Suppressor macrophage treated with lipopolysaccharide for 1 hour (primary cell): ENCODE results near the gene RPL34.
A peak's percentile ranks its signal among the peaks of the same experiment; 100 is the strongest.
"Not testable (repeated sequence)": the region's sequence is repeated elsewhere in the genome, so short reads cannot be mapped to it uniquely, and the experiment has no call there.

ENCODE experiments used
- DNase-seq, 3 donors: peaks; one replicate each; pipeline ENCODE4 v3.0.0-alpha.2; 2020 to 2022

RPL34 gene

GRCh38 chr4:108620101-108620932 lies at the start of gene RPL34:
RPL34 (plus strand) TSS chr4:108620576; CDS start chr4:108621960, 1,384 bp downstream.
- peak; percentile 98 to 100 (median 99) for DNase-seq

GRCh38 chr4:108570993-108571569 lies 49.3 kb upstream of the RPL34 start:
- no peak for DNase-seq

GRCh38 chr4:108574402-108574801 lies 46.0 kb upstream of the RPL34 start:
- no peak for DNase-seq

- DNase-seq: no peak
Observed at GRCh38 chr4:108581083-108581482, 39.3 kb upstream of the RPL34 start.

GRCh38 chr4:108586778-108587177 lies 33.6 kb upstream of the RPL34 start:
- DNase-seq: no peak

- no peak for DNase-seq
Observed at GRCh38 chr4:108588878-108589277, 31.5 kb upstream of the RPL34 start.

GRCh38 chr4:108589961-108590360 lies 30.4 kb upstream of the RPL34 start:
- DNase-seq: no peak

- DNase-seq: no peak
Observed at GRCh38 chr4:108590776-108591175, 29.6 kb upstream of the RPL34 start.

GRCh38 chr4:108592674-108592986 lies 27.7 kb upstream of the RPL34 start:
- no peak for DNase-seq

- not testable (repeated sequence) for DNase-seq
Observed at GRCh38 chr4:108594296-108594695, 26.1 kb upstream of the RPL34 start.

- peak; percentile 55 to 60 (median 57) for DNase-seq
Observed at GRCh38 chr4:108596344-108596743, 24.0 kb upstream of the RPL34 start.

GRCh38 chr4:108601106-108601505 lies 19.3 kb upstream of the RPL34 start:
- no peak for DNase-seq

- DNase-seq: no peak
Observed at GRCh38 chr4:108601532-108601931, 18.8 kb upstream of the RPL34 start.

GRCh38 chr4:108602163-108602562 lies 18.2 kb upstream of the RPL34 start:
- no peak for DNase-seq

GRCh38 chr4:108607079-108607815 lies 13.1 kb upstream of the RPL34 start:
- DNase-seq: no peak

GRCh38 chr4:108611365-108611764 lies 9.0 kb upstream of the RPL34 start:
- DNase-seq: no peak

- DNase-seq: no peak
Observed at GRCh38 chr4:108612365-108612764, 8.0 kb upstream of the RPL34 start.

GRCh38 chr4:108619372-108620100 lies 840 bp upstream of the RPL34 start:
- DNase-seq: peak in 2 of 3 donors; percentile 24

GRCh38 chr4:108620933-108621905 lies 843 bp downstream of the RPL34 start:
- peak; percentile 5 to 19 (median 17) for DNase-seq

GRCh38 chr4:108622022-108622421 lies 1.6 kb downstream of the RPL34 start:
- no peak for DNase-seq

- DNase-seq: no peak
Observed at GRCh38 chr4:108622828-108623227, 2.5 kb downstream of the RPL34 start.
